B cell (primary cell): Measurements from ENCODE around the gene TLE5. TPM values are rescaled to one million over a fixed set of nuclear protein-coding genes. Genes with fewer than 3 reads are reported as not detected.

Experiments used
- ATAC-seq: fragments of 200-7000 bp; cut with Tn5 transposase; one replicate; pipeline ENCODE4 v1.10.0; 2021; ENCODE audit warnings: low read depth, mild to moderate bottlenecking, moderate number of reproducible peaks, moderate library complexity
- CTCF ChIA-PET: fragments of 350-600 bp; sonication (Branson Sonifier 250); formaldehyde crosslinking; loops from one replicate; lab custom pipeline; 2021; ENCODE audit warnings: antibody characterized with exemption, inconsistent platforms; lab: Charles Lee
- POLR2A ChIA-PET: fragments of 350-600 bp; sonication (Branson Sonifier 250); formaldehyde crosslinking; loops from one replicate; lab custom pipeline; 2021; ENCODE audit warnings: antibody characterized with exemption; lab: Charles Lee
- DNase-seq: peaks from one replicate; pipeline ENCODE4 v3.0.0; 2013
- H2AFZ ChIP-seq: 2 replicates; pipeline ENCODE4 v1.6.1; 2012; ENCODE audit warnings: mild to moderate bottlenecking, low read depth, low read length; ENCODE audit not compliant: insufficient read depth, poor library complexity, severe bottlenecking
- H3K27ac ChIP-seq, 2 donors: 1 replicate in 1 of 2; 2 replicates in 1 of 2; pipeline ENCODE4 v1.5.1; 2012 to 2013; ENCODE audit warnings: low read length in 2 of 2, mild to moderate bottlenecking in 2 of 2, moderate library complexity in 1 of 2
- H3K27me3 ChIP-seq, 4 experiments: fragments of 200-600 bp in 1 of 4; sonication (generic) in 1 of 4; replicated peaks in 1 of 4; 1 replicate in 2 of 4; 2 replicates in 2 of 4; pipeline versions ENCODE4 v1.6.1 to v1.7.0; 2013 to 2016; ENCODE audit warnings: low read length in 3 of 4, mild to moderate bottlenecking in 2 of 4, mixed read lengths in 1 of 4, moderate library complexity in 1 of 4; ENCODE audit not compliant: insufficient read depth in 4 of 4, control insufficient read depth in 3 of 4; ENCODE audit errors: control extremely low read depth in 1 of 4
- H3K36me3 ChIP-seq, 2 experiments: replicated peaks in 1 of 2; 1 replicate in 1 of 2; 2 replicates in 1 of 2; pipeline versions ENCODE4 v1.6.1 to v1.7.1; 2013; ENCODE audit warnings: low read length in 1 of 2; ENCODE audit not compliant: insufficient read depth in 2 of 2, control insufficient read depth in 1 of 2; ENCODE audit errors: control extremely low read depth in 1 of 2, extremely low read depth in 1 of 2
- H3K4me1 ChIP-seq, 2 donors: fragments of 200-600 bp in 1 of 2; sonication (generic) in 1 of 2; 1 replicate in 1 of 2; 2 replicates in 1 of 2; pipeline versions ENCODE4 v1.5.1 to v1.6.1; 2013 to 2017; ENCODE audit warnings: low read length in 2 of 2; ENCODE audit not compliant: control insufficient read depth in 2 of 2, insufficient read depth in 2 of 2
- H3K4me2 ChIP-seq: replicated peaks from 2 replicates; pipeline ENCODE3; 2012; ENCODE audit warnings: mild to moderate bottlenecking, low read depth, low read length; ENCODE audit not compliant: poor library complexity, severe bottlenecking
- H3K4me3 ChIP-seq, 5 experiments: fragments of 200-600 bp in 1 of 5; sonication (generic) in 1 of 5; 1 replicate in 3 of 5; 2 replicates in 2 of 5; pipeline versions ENCODE4 v1.5.1 to v1.7.0; 2011 to 2016; ENCODE audit warnings: low read length in 4 of 5, mild to moderate bottlenecking in 4 of 5, low read depth in 2 of 5, control low read depth in 1 of 5, moderate library complexity in 1 of 5; ENCODE audit not compliant: insufficient read depth in 1 of 5; ENCODE audit errors: control extremely low read depth in 1 of 5, extremely low read depth in 1 of 5
- H3K79me2 ChIP-seq: fragments of 200-600 bp; sonication (generic); one replicate; pipeline ENCODE4 v1.6.0; 2016; ENCODE audit warnings: low read length; ENCODE audit not compliant: control insufficient read depth, insufficient read depth
- H3K9ac ChIP-seq: fragments of 200-600 bp; sonication (generic); 2 replicates; pipeline ENCODE4 v1.6.1; 2017; ENCODE audit warnings: mild to moderate bottlenecking, low read length, moderate library complexity
- H3K9me3 ChIP-seq, 3 donors: one replicate each; pipeline versions ENCODE4 v1.6.1 to v1.7.1; 2013; ENCODE audit warnings: low read length in 2 of 3; ENCODE audit not compliant: control insufficient read depth in 2 of 3, insufficient read depth in 1 of 3; ENCODE audit errors: control extremely low read depth in 1 of 3
- H4K20me1 ChIP-seq: 2 replicates; pipeline ENCODE4 v1.6.0; 2012; ENCODE audit warnings: mild to moderate bottlenecking, low read length; ENCODE audit not compliant: insufficient read depth, control insufficient read depth, poor library complexity, severe bottlenecking
- H3K27ac Mint-ChIP-seq: one replicate; pipeline ENCODE4 v1.8.0; 2021; ENCODE audit warnings: mixed read lengths
- H3K27me3 Mint-ChIP-seq: one replicate; pipeline ENCODE4 v1.8.0; 2021; ENCODE audit warnings: mixed read lengths
- H3K4me1 Mint-ChIP-seq: one replicate; pipeline ENCODE4 v1.8.0; 2021; ENCODE audit warnings: mixed read lengths
- H3K4me3 Mint-ChIP-seq: one replicate; pipeline ENCODE4 v1.8.0; 2021; ENCODE audit warnings: mixed read lengths
- H3K9me3 Mint-ChIP-seq: one replicate; pipeline ENCODE4 v1.8.0; 2022; ENCODE audit warnings: mixed read lengths; ENCODE audit not compliant: insufficient read depth
- CTCF ChIP-seq: fragments of 200-600 bp; IDR thresholded peaks from one replicate; pipeline ENCODE4 v1.8.0; 2022; ENCODE audit warnings: antibody characterized with exemption, mild to moderate bottlenecking
- EZH2 ChIP-seq: IDR thresholded peaks from 2 replicates; pipeline ENCODE4 v1.6.1; 2012; ENCODE audit warnings: borderline replicate concordance, low read depth, mild to moderate bottlenecking, moderate library complexity, low read length; ENCODE audit not compliant: insufficient read depth, poor library complexity, severe bottlenecking
- WGBS: methylation state at CpG from one replicate; pipeline ENCODE4 v1.1.5; 2013; ENCODE audit warnings: missing lambda C conversion rate; ENCODE audit not compliant: insufficient coverage; 5-methylcytosine and 5-hydroxymethylcytosine counted together
- intact Hi-C: fragments of 100-400 bp; cut with micrococcal nuclease; formaldehyde crosslinking; loops from one replicate; pipeline ENCODE4 v1.10.0; 2022
- polyA minus RNA-seq: library from RNA; depleted of rRNA, polyadenylated mRNA; stranded (reverse); fragments of >200 nt; gene quantifications from 2 replicates; pipeline ENCODE4 v1.2.3, GENCODE V29; 2012
- polyA plus RNA-seq: library from polyadenylated mRNA; depleted of rRNA; stranded (reverse); fragments of >200 nt; gene quantifications from 2 replicates; pipeline ENCODE4 v1.2.3, GENCODE V29; 2012
- total RNA-seq, 2 donors: library from RNA; stranded (reverse); fragments of 120-200 nt in 1 of 2; gene quantifications; 1 replicate in 1 of 2; 2 replicates in 1 of 2; pipeline versions ENCODE4 v1.2.3 to v1.2.4, GENCODE V29; 2013 to 2022

Gene TLE5
- total RNA-seq (665 and 697 TPM in 2 replicates), polyA plus RNA-seq (1,114 and 1,132 TPM in 2 replicates), polyA minus RNA-seq (760 and 874 TPM in 2 replicates)
- 559 TPM for total RNA-seq (2013)

- H3K4me2 ChIP-seq = peak within 1 kb of the TSS; percentile 92
- no peaks in the 10 kb centered on the region for H3K27me3 Mint-ChIP-seq
- H3K9me3 ChIP-seq = no peaks in the 10 kb centered on the region
- ATAC-seq (peak; percentile 48), DNase-seq (peak; percentile 84)
- peaks cover 6 to 30% of the 10 kb centered on the region in 2 experiments for H3K36me3 ChIP-seq
- intact Hi-C loops = loop anchor here (10.0 kb wide), 1 partner anchor 122 kb away; the partner anchor contains the start of gene NCLN
- TF ChIP-seq EZH2 (no peak), CTCF (no peak)
- H3K9ac ChIP-seq = peak within 1 kb of the TSS; percentile 82
- ChIA-PET POLR2A (interaction anchor here (0.6 to 4.0 kb wide), 8 partner anchors 9 to 1416 kb away, joined by 3 to 35 read pairs (median 4); no protein-coding TSS in a partner anchor), CTCF (interaction anchor here (0.6 to 4.6 kb wide), 6 partner anchors 14 to 102 kb away, joined by 3 to 32 read pairs (median 6); no protein-coding TSS in a partner anchor)
- peaks cover 46 to 76% of the 10 kb centered on the region in 2 donors for H3K4me1 ChIP-seq
- H3K4me3 Mint-ChIP-seq = peak within 1 kb of the TSS; percentile 92
- peak within 1 kb of the TSS; percentile 83 to 90 for H3K27ac ChIP-seq
- H3K4me3 ChIP-seq = peak within 1 kb of the TSS; percentile 44 to 85 (median 80)
- under 1% methylated on average over 102 of the region's 111 CpGs for WGBS
- peak within 1 kb of the TSS; percentile 72 for H2AFZ ChIP-seq
- peaks cover 33% of the 10 kb centered on the region for H4K20me1 ChIP-seq
- peaks cover 61% of the 10 kb centered on the region for H3K4me1 Mint-ChIP-seq
- no peaks in the 10 kb centered on the region for H3K27me3 ChIP-seq
- H3K9me3 Mint-ChIP-seq = no peaks in the 10 kb centered on the region
- H3K27ac Mint-ChIP-seq = peak within 1 kb of the TSS; percentile 95
- H3K79me2 ChIP-seq = peaks cover 37% of the 10 kb centered on the region
Observed at GRCh38 chr19:3062165-3063105, at the start of gene TLE5. Gene TLE5 (minus strand): TSS chr19:3062495. CDS start chr19:3062200, 295 bp downstream.
